NCI-H1694 treated with DMSO at 0.1 percent for 48 hours (cell line): ENCODE data around the gene BANP.
"Not testable (repeated sequence)": the region's sequence is repeated elsewhere in the genome, so short reads cannot be mapped to it uniquely, and the experiment has no call there.

Experiments used
- DNase-seq: peaks from one replicate; lab custom pipeline; 2025; lab: John Stamatoyannopoulos, UW

Gene BANP

GRCh38 chr16:88033003-88033740 is 81.9 kb downstream of the BANP start:
- not testable (repeated sequence) for DNase-seq

GRCh38 chr16:88034770-88035169 is 83.5 kb downstream of the BANP start:
- DNase-seq = no peak

GRCh38 chr16:88035292-88035691 is 84.1 kb downstream of the BANP start:
- no peak for DNase-seq

- not testable (repeated sequence) for DNase-seq
Observed at GRCh38 chr16:88035884-88036639, 84.8 kb downstream of the BANP start.

GRCh38 chr16:88036640-88036996 is 85.4 kb downstream of the BANP start:
- not testable (repeated sequence) for DNase-seq

- DNase-seq = not testable (repeated sequence)
Observed at GRCh38 chr16:88037359-88037758, 86.1 kb downstream of the BANP start.

- not testable (repeated sequence) for DNase-seq
Observed at GRCh38 chr16:88037876-88038525, 86.8 kb downstream of the BANP start.

GRCh38 chr16:88038526-88038908 is 87.3 kb downstream of the BANP start:
- DNase-seq = not testable (repeated sequence)

GRCh38 chr16:88039591-88039990 is 88.4 kb downstream of the BANP start:
- DNase-seq = no peak

GRCh38 chr16:88040196-88040876 is 89.1 kb downstream of the BANP start:
- DNase-seq = not testable (repeated sequence)

- not testable (repeated sequence) for DNase-seq
Observed at GRCh38 chr16:88040877-88041244, 89.6 kb downstream of the BANP start.

GRCh38 chr16:88041506-88041905 is 90.3 kb downstream of the BANP start:
- DNase-seq = not testable (repeated sequence)

- DNase-seq = not testable (repeated sequence)
Observed at GRCh38 chr16:88041986-88042562, 90.8 kb downstream of the BANP start.

GRCh38 chr16:88043208-88043910 is 92.1 kb downstream of the BANP start:
- DNase-seq = peak; percentile 29

- not testable (repeated sequence) for DNase-seq
Observed at GRCh38 chr16:88044121-88044581, 92.9 kb downstream of the BANP start.

- not testable (repeated sequence) for DNase-seq
Observed at GRCh38 chr16:88045361-88045760, 94.1 kb downstream of the BANP start.

- no peak for DNase-seq
Observed at GRCh38 chr16:88045820-88046303, 94.6 kb downstream of the BANP start.

- no peak for DNase-seq
Observed at GRCh38 chr16:88047462-88047861, 96.2 kb downstream of the BANP start.

GRCh38 chr16:88048985-88049384 is 97.8 kb downstream of the BANP start:
- no peak for DNase-seq

- no peak for DNase-seq
Observed at GRCh38 chr16:88049561-88050545, 98.6 kb downstream of the BANP start.
